HG02588 (cell line): ENCODE results near the gene ESPL1.

ENCODE experiments used
- ATAC-seq: cut with Tn5 transposase; IDR thresholded peaks from one replicate; pipeline ENCODE4 v1.9.1; 2021; ENCODE audit warnings: mild to moderate bottlenecking, moderate library complexity; ENCODE audit not compliant: unreplicated experiment

Gene ESPL1

DNA sequence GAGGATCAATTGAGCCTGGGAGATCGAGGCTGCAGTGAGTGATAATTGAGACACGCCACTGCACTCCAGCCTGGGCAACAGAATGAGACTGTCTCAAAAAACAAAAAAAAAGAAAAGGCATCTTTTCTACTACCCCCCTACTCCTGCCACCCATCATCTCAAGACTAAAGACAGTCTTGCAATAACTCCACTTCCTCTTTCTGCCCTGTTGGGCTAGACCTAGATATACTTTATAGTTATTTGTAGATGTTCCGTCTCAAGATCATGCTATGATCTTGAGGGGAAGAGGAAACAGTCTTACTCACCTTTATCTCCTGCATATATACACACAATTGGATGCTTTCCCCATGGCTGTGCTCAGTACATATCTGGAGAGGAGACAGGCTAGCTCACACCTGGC, 12.1 kb upstream of the ESPL1 start:
- ATAC-seq, result no peak

- no peak for ATAC-seq
Observed at GRCh38 chr12:53258541-53259539, 9.3 kb upstream of the ESPL1 start.

GRCh38 chr12:53259891-53260290, 8.2 kb upstream of the ESPL1 start:
- no peak for ATAC-seq

DNA sequence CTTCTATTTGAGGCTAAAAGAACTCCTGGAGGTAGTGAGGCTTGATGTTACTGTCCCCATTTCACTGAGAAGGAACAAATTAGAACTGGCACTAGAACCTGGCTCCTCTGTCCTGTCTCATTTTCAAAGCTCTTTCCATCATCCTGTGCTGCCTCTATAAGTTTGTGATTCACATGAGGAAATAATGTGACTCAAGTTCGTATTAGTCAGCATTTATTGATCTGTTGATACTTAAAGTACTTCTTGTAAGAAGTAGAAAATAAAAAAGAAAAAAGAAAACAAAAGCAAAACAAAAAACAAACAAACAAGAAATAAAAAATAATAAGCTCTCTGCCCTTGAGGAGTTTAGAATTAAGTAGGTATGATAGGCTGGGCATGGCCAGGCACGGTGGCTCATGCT, 2.3 kb upstream of the ESPL1 start:
- no peak for ATAC-seq

GRCh38 chr12:53267306-53267998, 647 bp upstream of the ESPL1 start:
- no peak for ATAC-seq

- ATAC-seq, result no peak
Observed at GRCh38 chr12:53268630-53269562, 797 bp downstream of the ESPL1 start.

DNA sequence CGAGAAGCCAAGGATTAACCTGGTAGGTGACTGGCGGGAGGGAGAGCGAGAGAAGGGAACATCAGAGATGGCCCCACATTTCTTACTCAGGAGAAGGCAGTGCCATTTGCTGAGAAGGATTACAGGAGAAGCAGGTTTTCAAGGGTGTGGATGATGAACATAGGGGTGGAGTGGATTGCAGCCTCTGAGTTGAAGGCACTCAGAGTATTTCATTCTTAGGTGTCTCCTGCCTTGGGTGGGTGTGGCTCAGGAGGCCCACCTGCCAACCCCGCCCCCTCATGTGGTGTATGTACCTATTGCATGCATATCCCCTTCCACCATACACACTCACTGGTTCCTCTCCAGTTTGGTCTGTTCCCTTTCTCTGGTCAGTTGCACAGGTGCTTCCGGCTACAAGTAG, 6.3 kb downstream of the ESPL1 start:
- ATAC-seq, result no peak

DNA sequence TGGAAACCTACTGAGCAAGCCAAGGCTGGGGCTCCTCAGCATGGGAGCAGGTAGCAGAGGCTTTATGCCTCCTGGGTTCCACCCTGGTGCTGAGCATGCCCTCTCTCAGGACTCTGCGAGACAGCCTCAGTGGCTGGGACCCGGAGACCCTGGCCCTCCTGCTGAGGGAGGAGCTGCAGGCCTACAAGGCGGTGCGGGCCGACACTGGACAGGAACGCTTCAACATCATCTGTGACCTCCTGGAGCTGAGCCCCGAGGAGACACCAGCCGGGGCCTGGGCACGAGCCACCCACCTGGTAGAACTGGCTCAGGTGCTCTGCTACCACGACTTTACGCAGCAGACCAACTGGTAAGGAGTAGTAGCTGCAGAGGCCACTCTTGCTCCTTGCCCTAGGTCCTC, 8.4 kb downstream of the ESPL1 start:
- ATAC-seq, result no peak

DNA sequence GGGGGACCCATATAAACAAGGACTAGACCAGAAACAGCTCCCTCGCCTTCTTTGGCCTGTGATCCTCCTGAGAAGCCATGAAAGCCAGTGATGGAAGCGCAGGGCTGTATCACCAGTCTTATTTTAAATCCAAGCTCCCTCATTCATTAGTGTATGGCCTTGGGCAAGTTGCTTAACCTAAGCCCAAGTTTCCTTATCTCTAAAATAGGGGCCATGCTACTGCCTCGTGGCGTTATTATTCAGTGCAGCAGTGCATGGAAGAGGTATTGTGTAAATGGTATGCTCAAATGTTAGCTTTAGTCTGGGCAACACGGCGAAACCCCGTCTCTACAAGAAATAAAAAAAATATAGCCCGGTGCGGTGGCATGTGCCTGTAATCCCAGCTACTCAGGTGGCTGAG, 9.9 kb downstream of the ESPL1 start:
- ATAC-seq, result no peak

GRCh38 chr12:53279283-53279869, 11.3 kb downstream of the ESPL1 start:
- ATAC-seq, result no peak

GRCh38 chr12:53279888-53280498, 11.9 kb downstream of the ESPL1 start:
- ATAC-seq, result no peak

GRCh38 chr12:53286448-53286847, 18.3 kb downstream of the ESPL1 start:
- ATAC-seq, result no peak

DNA sequence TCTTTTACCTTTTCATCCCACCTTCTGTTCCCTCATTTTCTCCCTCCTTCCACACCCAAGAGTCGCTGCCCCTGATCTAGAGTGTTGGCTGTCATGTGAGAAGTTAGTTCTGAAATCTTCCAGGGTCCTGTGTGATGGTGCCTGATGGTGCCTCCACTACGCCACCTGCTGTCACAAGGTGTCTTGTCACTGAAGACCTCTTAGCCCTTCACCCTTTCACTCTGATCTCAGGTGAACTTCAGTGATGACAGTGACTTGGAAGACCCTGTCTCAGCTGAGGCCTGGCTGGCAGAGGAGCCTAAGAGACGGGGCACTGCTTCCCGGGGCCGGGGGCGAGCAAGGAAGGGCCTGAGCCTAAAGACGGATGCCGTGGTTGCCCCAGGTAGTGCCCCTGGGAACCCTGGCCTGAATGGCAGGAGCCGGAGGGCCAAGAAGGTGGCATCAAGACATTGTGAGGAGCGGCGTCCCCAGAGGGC, 19.7 kb downstream of the ESPL1 start:
- no peak for ATAC-seq

DNA sequence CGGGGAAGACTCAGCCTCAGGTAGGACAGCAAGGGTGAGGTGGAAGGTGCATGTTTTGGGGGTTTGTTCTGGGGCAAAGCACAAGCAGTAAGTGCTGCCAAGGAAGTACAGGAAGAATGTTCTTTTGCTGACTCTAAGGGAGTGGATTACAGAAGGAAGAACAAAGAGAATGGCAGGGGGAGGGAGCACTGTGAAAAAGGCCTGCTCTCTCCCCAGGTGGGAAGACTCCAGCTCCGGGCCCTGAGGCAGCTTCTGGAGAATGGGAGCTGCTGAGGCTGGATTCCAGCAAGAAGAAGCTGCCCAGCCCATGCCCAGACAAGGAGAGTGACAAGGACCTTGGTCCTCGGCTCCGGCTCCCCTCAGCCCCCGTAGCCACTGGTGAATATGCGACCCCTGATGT, 20.2 kb downstream of the ESPL1 start:
- no peak for ATAC-seq

- no peak for ATAC-seq
Observed at GRCh38 chr12:53289891-53290290, 21.8 kb downstream of the ESPL1 start.

DNA sequence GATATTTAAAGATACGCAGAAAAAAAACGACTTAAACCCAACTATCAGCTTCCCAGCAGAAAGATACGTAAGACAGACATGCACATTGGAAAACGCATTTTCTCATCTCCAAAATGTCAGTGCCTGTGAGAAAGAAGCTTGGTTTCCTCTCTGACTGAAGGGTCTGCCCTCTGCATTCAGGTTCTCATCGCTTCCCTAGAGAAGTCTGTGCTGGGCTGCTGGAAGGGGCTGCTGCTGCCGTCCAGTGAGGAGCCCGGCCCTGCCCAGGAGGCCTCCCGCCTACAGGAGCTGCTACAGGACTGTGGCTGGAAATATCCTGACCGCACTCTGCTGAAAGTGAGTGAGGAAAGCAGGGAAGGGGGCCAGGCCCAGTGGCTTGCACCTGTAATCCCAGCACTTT, 22.6 kb downstream of the ESPL1 start:
- no peak for ATAC-seq

DNA sequence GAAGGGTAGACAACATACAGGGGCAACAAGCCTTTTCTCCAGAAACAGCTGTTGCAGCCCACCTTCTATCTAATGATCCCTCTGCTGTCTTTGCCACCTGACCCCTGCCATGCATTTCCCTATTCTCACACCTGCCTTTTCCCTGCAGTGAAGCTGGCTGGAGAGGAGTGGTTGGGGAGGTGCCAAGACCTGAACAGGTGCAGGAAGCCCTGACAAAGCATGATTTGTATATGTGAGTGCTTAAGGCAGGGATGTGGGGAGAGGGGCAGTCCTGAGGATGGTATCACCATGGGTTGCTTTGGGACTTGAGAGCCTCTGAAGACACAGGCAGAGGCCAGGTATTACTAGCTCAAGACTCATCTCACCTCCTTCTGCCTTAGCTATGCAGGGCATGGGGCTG, 24.3 kb downstream of the ESPL1 start:
- no peak for ATAC-seq

DNA sequence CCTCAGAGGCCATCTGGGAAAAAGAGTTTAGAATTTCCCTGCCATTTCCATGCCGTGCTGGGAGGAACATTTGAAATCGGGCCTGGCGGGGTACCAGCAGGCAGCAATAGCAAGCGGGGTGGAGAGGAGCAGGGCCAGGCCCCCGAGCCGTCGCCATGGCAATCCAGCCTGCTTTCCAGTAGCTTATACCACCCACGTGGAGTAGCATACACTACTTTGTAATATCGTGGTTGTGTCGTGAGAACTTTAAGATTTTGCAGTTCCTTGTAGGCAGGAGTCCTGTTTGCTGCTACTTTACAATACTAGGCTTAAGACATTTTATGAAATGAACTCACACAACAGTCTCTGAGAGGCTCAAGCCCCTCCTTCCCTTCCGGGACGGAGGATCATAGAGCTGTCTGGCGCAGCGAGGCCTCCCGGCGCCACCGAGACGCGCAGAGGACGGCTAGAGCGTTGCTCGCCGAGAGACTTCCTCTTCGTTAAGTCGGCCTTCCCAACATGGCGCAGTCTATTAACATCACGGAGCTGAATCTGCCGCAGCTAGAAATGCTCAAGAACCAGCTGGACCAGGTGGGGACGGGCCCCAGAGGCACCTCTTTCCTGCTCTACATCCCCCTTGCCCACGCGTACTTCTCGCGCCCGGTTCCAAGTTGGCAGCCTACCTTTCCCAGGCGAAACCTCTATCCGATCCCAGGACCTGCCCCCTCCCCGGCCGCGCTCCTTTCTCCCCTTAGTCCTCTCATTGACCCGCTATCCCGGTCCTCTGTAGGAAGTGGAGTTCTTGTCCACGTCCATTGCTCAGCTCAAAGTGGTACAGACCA, 27.2 kb downstream of the ESPL1 start, which contains the start of gene PFDN5:
PFDN5 (plus strand) TSS at position 473 of the 821 bp plus-strand sequence; CDS start at position 499, 26 bp downstream.
- ATAC-seq, result peak; percentile 84

DNA sequence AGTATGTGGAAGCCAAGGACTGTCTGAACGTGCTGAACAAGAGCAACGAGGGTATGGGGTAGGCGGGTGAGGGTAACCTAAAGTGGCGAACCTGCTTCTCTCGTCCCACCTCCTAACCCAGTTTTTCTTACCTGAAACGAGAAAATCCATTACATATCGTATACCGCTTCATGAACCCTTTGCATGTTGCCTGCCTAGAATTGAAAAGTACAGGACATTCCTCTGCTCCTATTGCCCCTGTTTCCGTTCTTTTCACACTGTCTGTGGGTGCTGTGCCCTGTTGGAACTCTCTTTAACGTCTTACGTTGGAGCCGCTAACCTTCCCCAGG, 27.8 kb downstream of the ESPL1 start:
- no peak for ATAC-seq
